ENCODE results near the gene DLX6.

DLX6 gene

DNA sequence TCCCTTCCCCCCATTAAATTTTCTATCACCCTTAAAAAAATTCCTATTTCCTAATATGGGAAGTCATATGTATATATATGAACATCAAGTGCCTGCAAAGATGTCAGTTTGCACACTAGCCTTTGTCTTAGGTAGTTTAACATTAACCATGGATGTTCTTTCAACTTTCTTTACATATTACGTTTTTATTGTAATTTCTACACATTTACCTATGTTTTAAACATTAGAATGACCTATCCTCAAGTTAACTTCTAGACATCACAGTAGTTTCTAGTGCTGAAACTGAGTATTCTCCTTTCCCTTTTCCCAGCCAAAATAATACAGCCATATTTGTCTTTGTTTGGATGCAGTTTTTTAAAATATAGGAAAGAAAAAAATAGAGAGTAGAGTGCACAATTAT is 5.8 kb downstream of the DLX6 start:
- no peak for DNase-seq (ENCODE audit: low read depth in 2 of 2)

DNA sequence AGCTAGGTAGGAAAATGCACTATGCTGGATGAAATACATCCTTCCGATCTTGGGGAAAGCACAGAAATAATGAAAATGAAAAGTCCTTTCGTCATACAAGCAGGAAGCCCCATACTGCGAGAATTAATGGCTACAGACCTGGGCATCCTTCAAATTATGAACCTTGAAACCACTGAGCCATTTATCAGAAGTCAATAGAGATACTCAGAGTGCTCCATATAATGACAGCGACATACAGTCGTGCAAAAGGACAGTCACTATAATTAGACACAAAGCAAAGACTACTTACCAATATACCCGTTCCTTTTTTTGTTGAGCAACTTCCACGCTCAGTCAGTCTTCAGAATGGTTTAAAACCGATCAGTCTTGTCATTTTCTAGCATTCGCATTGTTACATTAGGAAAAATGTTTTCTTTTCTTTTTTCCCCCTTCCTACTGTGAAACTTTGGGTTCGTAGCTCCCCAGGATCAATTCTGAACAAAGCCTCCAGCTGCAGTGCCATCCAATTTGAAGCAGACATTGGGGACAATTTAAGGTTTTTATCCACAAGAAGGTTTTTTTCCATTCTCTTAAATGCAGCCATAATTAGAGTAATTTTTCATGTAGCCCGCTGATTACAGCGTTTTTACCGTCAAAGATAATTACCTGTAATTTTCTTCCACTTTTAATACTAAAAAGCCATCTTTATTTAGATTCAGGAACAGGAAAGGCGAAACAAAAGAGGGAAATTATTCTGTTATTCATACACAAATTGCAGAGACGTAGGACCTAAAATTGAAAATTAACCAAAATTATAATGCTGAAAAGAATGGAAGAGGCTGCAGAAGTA is 6.4 kb downstream of the DLX6 start:
- DNase-seq (ENCODE audit: low read depth in 2 of 2) = no peak

DNA sequence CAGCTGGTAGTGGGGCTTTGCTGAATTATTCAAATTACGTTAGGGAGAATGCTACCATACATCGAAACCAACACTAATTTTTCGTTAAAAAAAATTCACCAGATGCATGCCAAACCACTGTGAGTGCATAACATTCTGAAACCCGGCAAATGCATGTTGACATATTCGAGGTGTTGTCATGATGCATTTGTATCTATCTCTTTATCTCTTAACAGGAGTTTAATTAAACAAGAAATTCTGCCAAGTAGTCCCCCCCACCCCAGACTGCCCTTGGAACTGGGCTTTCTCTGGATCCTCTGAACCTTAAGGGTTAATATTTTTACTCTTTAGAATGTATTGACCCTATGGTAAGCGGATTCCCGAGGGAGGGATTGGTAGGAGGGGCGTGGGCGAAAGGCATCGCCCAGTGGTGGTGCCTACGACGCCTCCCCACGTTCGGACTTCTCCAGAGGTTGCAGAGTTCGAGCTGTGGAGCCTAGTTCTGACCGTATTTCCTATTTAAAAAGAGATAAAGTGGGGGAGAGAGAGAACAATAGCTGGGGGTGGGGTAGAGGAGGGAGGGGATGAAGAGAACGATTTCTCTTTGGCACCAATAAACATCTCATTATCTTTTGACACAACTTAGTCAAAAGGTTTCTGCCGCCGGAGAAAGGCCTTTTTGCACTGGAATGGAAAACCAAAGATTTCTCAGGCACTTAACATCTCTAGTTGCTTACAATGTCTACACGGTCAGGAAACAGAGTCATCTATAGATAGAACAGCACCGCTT is 7.2 kb downstream of the DLX6 start:
- no peak for DNase-seq (ENCODE audit: low read depth in 2 of 2)

DNA sequence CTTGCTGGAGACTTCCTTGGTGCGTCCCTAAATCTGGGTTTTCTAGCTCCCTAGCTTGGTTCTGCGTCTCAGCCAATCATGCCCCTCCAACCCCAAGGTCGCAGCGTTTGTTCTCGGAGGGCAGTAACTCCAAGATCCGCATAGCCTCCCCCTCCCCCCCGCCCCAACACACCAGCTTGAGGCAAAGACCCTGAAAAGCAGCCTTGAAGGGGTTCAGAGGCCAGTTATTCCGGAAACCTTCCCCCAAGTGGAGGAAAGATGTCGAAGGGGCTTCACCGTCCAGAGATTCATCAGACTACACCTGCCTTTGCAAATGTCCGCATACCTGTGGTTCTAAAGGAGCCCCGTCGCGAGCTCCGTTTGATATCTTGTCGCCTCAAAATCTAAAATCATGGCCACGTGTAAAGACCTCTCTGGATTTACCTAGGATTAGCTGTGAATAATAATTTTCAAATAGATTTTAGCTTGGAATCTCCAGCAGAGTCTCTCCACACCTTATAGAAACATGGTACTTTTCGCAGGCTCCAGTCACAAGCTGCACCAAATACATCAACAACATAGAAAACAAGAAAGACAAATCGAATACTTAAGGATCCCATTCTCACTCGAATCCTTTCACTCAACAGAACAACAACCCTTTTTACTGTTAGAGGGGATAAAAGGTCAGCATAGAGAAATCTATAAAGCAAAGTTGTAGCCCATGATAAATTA is 7.9 kb downstream of the DLX6 start:
- no peak for DNase-seq (ENCODE audit: low read depth in 2 of 2)

DNA sequence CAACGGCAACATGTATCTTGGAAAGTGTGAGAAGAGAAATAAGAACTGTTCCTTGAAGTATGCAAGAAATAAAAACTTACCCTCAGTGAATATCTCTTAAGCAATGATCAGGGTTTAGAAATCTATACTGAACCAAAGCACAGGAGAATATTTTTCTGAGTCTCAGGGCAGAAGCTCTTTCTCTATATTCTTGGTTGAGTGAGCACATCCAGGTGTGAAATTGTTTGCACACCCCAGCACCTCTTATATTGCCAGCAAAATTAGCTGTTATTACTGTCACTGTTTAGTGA is 8.4 kb downstream of the DLX6 start:
- no peak for DNase-seq (ENCODE audit: low read depth in 2 of 2)

DNA sequence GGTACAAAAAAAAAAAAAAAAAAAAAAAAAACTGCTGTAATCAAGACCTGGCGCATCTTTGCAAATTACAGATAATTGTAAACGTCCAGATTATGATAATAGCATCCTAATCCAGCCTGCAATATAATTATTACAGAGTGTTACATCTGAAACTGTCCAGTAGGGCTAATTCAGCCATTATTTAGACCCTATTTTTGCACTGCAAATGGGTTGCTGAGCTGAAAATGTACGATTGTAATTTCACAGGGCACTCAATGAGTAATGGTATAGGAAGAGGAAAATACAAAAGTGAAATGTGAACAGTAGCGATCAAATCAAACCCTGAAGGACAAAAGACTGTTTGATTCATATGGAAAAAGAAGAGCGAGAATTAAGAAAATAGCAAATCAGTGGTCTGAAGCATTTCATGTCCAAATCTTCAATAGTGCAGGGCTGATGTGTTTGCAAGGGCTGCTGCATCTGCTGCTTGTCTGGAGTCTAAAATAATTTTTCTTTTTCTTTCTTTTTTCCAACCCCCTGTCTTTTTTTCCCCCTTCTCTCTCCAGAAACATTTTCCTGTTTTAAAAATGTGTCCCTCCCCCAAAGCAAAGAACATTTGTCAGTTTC is 8.9 kb downstream of the DLX6 start:
- DNase-seq (ENCODE audit: low read depth in 2 of 2) = no peak

DNA sequence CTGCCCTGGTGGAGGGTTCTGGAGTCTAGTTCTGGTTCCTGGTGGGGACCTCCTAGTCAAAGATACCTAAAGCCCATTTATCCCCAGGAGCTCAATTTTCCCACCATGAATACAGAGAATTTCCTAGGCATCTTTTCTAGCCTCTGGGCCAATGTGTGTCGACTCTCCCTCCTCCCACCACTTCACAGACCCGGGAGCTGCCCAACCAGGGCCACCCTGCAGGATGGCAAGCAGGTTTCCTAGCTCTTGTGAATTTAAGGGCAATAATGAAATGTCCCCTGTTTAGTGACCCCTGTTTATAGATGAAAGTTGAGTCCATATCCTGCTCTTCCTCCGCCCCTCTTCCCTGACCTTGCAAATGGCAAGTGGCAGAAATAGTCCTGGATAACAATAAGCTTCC is 9.9 kb downstream of the DLX6 start:
- no peak for DNase-seq (ENCODE audit: low read depth in 2 of 2)

DNA sequence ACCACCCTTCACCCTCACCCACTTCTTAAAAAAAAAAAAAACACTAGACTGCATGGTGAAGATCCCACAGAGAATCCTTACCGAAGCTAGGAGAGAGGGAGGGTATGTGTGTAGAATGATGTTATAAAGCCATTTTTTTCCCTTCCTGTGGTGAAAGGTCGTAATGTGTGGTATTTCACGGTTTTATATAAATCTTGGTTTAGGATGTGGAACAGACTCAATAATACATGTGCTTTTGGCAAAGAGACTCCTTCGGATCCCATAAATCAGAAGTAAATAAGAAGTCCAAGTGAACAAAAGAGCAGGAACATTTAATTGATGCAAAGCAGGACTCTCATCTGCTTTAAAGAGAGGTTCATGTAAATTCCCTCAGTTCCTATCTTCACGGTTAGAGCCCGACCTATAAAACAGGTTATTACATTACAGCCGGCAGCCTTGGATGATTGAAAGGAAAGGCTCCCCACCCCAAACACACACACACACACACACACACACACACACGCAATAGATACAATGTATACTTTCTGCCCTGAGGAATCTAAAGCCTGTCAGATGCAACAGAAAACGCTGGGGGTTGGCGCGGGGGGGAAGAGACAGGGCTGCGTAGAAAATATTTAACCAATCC is 10.5 kb downstream of the DLX6 start:
- DNase-seq (ENCODE audit: low read depth in 2 of 2) = no peak

DNA sequence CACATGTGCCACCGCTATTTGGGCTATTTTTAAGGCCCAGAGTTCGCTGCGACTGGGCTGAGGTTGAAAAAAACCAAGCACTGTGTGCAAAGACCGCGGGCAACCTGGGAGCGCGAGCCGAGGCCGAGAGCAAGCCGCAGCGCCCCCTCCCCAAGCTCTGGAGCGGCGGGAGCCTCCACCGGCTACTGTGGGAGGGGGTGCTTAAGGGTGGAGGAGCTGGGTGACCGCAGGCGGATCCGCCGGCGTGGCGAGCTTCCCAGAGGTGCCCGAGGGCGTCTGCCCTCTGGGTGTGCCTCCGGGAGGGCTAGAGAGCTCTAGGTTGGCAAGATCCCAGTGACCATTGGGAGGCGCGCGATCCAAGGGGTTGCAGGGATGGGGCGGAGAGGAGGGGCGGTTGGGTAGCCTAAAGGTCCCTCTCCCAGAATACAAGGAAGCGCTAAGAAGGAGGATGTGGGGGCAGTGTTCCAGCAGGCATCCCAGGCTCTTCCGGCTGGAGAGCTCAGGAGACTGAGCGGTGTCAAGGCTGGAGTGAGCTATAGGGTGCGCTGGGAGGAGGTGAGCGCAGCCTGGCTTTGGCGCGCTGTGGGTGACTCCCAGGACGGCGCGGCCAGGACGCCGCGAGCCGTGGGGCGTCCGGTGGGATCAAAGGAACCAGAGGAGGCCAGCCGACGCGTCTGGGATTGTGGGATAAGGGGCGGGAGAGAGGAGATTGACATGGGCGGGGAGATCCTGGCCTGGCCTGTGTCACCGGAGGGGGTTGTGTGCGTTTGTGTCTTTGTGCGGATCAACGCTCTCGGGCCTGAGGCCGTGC is 11.2 kb downstream of the DLX6 start:
- DNase-seq (ENCODE audit: low read depth in 2 of 2) = no peak

DNA sequence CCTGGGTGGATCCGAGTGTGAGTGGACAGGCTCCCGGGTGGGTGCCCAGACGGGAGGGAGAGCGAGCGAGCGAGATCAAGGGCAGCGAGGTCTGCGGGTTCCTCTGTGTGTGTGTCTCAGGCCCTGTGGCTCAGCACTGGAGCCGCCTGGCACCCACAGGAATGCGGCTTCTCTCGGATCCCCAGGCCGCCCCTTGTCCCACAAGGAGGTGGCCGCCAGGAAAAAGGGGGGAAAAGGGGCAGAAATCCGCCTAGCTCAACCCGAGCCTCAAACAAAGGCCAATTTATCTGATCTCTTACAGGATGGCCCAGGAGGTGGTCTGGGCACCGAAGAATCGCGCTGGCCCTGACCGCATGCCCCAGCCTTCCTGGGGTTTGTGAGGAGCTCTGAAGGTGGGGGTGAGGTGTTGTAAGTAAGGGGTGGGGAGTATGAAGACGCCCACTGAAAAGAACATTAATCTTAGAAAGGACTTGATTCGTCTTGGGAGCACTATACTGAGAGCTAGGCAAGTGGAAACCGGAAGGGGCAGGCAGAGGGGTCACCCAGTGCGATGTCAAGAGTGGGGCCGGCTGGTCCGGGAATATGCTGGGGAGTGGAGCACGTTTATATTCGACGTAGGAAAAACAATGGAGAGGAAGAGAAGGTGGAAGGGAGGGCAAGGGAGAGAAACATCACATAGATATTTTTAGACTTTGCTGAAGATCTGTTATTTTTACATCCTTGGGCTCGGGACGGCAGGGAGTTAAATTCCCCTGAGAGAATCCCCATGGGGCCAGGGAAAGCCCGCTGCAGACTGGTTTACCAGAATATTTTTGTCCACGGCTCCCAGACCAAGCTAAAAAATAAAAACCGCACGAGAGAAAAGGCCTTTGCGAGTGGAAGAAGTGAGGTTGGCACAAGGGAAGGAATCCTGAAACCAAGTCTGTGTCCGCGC is 12.1 kb downstream of the DLX6 start:
- no peak for DNase-seq (ENCODE audit: low read depth in 2 of 2)

DNA sequence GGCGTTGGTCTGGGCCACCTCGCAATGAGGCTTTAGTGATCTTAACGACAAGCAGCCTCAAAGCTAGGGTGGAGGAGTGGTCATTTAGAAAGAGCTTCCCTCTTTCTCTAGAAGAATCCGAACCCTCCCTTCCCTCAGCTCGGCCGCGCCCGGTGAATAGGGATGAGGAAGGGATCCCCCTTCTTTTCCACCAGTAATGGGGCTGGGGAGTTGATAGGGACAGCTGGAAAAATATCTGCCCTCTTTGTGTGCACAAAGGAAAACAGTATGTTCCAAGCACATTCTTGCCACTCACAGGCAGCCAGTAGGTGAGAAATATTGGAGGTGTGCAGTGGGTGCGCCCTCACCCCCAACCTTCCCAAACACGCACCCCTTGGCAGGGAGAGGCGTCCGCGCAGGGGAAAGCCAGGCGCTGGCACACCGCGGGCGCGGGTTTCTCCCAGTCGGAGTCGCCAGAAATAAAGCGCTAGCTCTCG is 12.8 kb downstream of the DLX6 start:
- DNase-seq (ENCODE audit: low read depth in 2 of 2) = no peak

DNA sequence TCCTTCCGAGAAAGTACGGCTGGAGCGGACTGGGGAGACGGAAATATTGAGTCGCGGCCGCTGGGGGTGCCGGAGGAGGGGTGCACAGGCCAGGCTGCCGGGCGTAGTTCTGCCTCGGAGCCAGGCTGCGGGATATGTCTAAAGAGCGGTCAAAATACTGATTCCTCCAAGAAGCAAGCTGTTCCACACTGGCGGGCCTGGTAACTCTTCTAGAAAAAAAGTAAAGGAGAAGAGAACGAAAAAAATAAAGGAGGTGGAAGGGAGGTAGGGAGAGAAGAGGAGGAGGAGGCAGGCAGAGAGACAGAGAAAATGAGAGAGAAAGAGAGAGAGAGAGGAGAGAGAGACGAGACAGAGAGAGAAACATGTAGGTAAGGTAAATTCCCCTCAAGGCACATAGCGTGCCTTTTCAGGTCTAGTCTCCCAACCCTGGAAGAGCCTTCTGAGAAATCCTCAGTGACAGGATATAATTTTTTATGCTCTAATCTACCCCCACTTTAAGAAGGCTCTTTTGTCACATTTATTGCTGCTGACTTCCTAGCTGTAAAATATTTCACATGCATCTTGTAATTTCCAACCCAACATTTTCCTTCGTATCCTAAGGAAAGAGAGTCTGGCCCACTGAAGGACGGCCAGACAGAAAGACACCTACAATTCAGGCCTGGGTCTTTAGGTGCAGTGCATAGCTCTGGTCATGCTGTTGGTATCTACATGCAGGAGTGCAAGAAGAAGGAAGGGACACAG is 13.6 kb downstream of the DLX6 start:
- no peak for DNase-seq (ENCODE audit: low read depth in 2 of 2)

DNA sequence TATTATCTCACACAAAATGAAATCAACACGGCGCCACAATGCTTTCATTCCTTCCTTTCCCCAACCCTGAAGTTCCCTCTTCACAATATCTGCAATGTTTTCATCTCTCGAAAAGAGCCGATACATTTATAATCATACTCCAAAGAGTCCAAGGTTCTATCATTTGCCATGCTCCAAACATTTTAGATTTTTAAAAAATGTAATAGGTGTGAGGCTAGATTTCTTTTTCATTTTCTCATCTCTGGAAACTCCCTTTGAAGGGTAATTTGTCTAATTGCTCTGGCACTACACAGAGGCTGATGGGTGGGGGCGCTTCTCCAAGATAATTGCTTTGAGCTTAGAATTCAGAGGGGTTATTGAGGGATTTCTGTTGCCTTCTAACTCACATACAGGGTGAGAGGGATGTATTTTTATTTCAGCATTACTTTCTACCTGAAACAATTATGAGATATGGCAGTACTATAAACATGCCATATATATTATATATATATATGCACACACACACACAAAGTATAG is 14.4 kb downstream of the DLX6 start:
- DNase-seq (ENCODE audit: low read depth in 2 of 2) = no peak

DNA sequence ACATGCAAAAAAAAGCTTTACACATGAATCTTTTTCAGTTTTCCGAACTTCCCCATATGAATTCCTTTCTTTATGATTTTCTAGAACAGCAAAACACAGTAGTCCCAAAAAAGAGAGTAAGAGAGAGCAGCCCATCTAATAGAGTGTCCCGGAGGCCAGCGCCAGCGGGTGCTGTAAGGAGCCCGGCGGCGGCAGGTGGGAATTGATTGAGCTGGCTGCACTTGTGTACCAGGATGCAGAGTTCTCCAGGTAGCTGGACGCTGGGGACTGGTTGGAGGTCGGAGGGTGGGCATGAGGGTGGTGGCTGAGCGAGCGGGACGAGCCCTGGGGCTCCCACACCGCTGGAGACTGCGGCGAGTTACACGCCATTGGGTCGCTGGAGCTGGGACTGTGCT is 15.2 kb downstream of the DLX6 start:
- DNase-seq (ENCODE audit: low read depth in 2 of 2) = no peak

DNA sequence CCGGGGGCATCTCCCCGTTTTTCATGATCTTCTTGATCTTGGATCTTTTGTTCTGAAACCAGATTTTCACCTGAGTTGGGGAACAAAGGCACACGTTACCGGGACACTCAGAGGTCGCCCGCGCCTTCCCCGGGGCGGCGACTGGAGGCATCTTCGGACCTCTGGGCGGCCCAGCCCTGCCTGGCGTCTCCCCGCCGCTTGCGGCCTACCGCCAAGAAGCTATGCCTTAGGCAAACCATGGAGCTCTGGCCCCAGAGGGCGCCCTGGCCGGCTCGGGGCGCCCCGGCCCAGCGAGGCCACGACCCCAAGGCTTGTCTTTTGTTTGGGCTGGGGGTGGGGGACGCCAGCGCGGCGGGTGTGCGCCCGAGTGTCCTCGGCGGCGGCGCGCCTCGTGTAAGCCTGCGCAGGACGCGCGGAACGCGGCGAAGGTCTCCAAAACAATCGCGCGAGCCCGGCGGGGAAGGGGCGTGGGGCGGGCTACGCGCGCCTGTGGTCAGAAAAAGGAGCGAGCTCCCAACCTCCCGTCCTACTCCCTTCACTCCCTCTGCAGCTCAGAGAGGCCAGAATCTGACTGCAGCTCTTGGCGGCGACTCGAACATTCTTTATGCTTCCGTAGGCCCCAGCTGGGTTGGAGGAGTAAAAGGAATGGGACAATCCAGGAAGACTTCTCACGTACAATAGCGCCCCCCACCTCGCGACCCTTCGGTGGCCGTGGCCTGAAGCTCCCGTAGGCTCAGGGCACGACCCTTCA is 15.8 kb downstream of the DLX6 start:
- DNase-seq (ENCODE audit: low read depth in 2 of 2) = no peak

DNA sequence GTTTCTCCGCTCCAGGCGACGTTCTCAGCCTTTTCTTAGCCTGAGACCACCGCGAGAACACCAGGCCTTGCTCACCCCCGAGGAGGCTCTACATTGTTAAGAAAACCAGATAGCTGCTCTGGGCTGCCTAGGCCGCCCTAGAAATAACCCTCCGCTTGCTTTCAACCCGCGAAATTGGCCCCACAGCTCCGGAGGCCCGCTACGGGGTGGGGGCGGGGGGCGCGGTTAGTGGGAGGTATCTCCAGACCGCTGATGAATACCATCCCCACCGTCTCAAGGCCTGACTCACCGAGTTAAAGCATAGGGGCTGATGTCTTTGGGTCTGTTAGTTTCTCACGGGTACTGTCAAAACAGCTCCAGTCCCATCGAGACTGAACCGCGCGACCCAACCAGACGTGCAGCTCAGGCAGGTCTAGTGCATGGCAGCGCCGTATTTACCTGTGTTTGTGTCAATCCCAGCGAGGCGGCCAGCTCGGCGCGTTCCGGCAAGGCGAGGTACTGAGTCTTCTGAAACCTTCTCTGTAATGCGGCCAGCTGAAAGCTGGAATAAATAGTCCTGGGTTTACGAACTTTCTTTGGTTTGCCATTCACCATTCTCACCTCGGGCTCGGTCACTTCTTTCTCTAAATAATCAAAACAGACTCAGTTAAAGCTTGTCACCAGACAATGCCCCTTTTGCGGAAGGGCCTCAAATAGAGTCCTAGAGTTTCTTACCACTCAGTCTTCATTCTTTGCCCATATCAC is 16.6 kb downstream of the DLX6 start:
- DNase-seq (ENCODE audit: low read depth in 2 of 2) = no peak

DNA sequence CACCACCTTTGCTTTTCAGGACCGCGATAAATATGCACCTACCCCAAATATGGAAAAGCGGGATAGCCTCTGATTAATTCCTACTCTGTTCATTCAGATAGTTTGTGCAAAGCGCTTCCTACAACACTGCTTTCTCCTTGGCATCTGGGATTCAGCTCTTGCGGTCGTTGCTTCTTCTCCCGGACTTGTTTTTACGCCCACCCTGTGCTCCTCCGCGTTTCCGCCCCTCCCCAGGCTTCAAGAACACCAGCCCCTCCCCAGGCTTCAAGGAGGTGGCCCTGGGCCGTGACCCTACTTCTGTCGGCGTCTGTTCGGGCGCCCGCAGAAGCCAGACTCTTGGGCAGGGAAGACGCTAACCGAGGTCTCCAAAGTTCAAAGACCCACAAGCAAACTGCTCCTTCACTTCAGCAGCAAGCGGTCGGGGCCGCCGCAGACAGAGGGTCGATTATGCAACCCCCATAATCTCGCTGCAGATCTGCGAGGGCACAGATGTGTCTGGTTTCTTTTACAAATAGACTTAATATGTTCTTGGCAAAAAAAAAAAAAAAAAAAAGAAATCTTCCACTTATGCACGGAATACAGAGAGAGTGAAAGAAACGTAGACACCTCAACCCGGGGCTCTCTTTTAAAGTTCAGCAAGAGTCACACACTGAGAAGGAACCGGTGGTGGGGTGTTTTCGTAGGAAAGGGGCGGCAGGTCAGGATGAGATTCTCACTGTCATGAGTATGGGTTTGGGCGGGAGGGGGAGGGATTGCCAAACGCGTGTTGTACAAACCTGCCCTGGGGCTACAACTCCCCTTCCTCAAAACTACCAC is 17.3 kb downstream of the DLX6 start:
- no peak for DNase-seq (ENCODE audit: low read depth in 2 of 2)

Data from fibroblast of skin of left quadriceps (primary cell).